Measurements from ENCODE around the gene RNU1-2.
"Not testable (repeated sequence)": the region's sequence is repeated elsewhere in the genome, so short reads cannot be mapped to it uniquely, and the experiment has no call there.

The RNU1-2 gene

GRCh38 chr1:16927256-16927655 lies 31.5 kb downstream of the RNU1-2 start:
- no peak for DNase-seq

GRCh38 chr1:16927711-16928485 lies 32.1 kb downstream of the RNU1-2 start:
- no peak for DNase-seq

- not testable (repeated sequence) for DNase-seq
Measured at GRCh38 chr1:16929146-16930041, 33.6 kb downstream of the RNU1-2 start.

GRCh38 chr1:16931206-16931934 lies 35.6 kb downstream of the RNU1-2 start:
- not testable (repeated sequence) for DNase-seq

GRCh38 chr1:16933945-16934344 lies 38.2 kb downstream of the RNU1-2 start:
- not testable (repeated sequence) for DNase-seq

GRCh38 chr1:16936580-16936979 lies 40.8 kb downstream of the RNU1-2 start:
- not testable (repeated sequence) for DNase-seq

- DNase-seq: no peak
Measured at GRCh38 chr1:16938351-16939321, 42.9 kb downstream of the RNU1-2 start.

GRCh38 chr1:16939386-16940180 lies 43.8 kb downstream of the RNU1-2 start:
- DNase-seq: not testable (repeated sequence)

- DNase-seq: no peak
Measured at GRCh38 chr1:16944038-16944437, 48.3 kb downstream of the RNU1-2 start.

GRCh38 chr1:16945512-16945911 lies 49.7 kb downstream of the RNU1-2 start:
- DNase-seq: not testable (repeated sequence)
